Smooth muscle cell (in vitro differentiated cells): ENCODE measurements around the gene GMPR2. TPM values are rescaled to one million over a fixed set of nuclear protein-coding genes. Genes with fewer than 3 reads are reported as not detected.

ENCODE experiments used
- DNase-seq: peaks from one replicate; lab custom pipeline; 2025; ENCODE audit not compliant: unreplicated experiment; lab: John Stamatoyannopoulos, UW
- H2AFZ ChIP-seq: fragments of 200-600 bp; sonication (generic); 2 replicates; pipeline ENCODE4 v1.6.0; 2016; ENCODE audit warnings: antibody characterized with exemption, low read depth, mild to moderate bottlenecking
- H3F3A ChIP-seq: fragments of 200-600 bp; sonication (generic); 2 replicates; pipeline ENCODE4 v1.6.0; 2017; ENCODE audit warnings: antibody characterized with exemption, low read depth
- H3K27ac ChIP-seq: fragments of 200-600 bp; sonication (generic); 2 replicates; pipeline ENCODE4 v1.5.1; 2016; ENCODE audit warnings: low read depth, mild to moderate bottlenecking
- H3K27me3 ChIP-seq: fragments of 200-600 bp; sonication (generic); 2 replicates; pipeline ENCODE4 v1.6.1; 2016; ENCODE audit warnings: low read depth, mild to moderate bottlenecking
- H3K36me3 ChIP-seq: fragments of 200-600 bp; sonication (generic); 2 replicates; pipeline ENCODE4 v1.5.1; 2016; ENCODE audit warnings: low read depth
- H3K4me1 ChIP-seq: fragments of 200-600 bp; sonication (generic); 2 replicates; pipeline ENCODE4 v1.5.1; 2016; ENCODE audit warnings: low read depth
- H3K4me2 ChIP-seq: fragments of 200-600 bp; sonication (generic); 2 replicates; pipeline ENCODE4 v1.6.0; 2016; ENCODE audit warnings: mild to moderate bottlenecking
- H3K4me3 ChIP-seq: fragments of 200-600 bp; sonication (generic); 2 replicates; pipeline ENCODE4 v1.5.1; 2016; ENCODE audit warnings: mild to moderate bottlenecking
- H3K79me2 ChIP-seq: fragments of 200-600 bp; sonication (generic); 2 replicates; pipeline ENCODE4 v1.6.0; 2016; ENCODE audit warnings: low read depth, mild to moderate bottlenecking
- H3K9ac ChIP-seq: fragments of 200-600 bp; sonication (generic); 2 replicates; pipeline ENCODE4 v1.6.0; 2016; ENCODE audit warnings: low read depth
- H3K9me3 ChIP-seq: fragments of 200-600 bp; sonication (generic); replicated peaks from 2 replicates; pipeline ENCODE4 v1.5.1; 2016; ENCODE audit warnings: low read depth
- H4K20me1 ChIP-seq: fragments of 200-600 bp; sonication (generic); 2 replicates; pipeline ENCODE4 v1.6.0; 2016; ENCODE audit warnings: low read depth
- CTCF ChIP-seq: fragments of 200-600 bp; sonication (generic); IDR thresholded peaks from 2 replicates; pipeline ENCODE4 v1.5.1; 2017; ENCODE audit warnings: borderline replicate concordance, mild to moderate bottlenecking, antibody characterized with exemption; ENCODE audit not compliant: insufficient read depth, poor library complexity, severe bottlenecking
- WGBS: methylation state at CpG from one replicate; pipeline ENCODE4 v1.1.7; 2016; ENCODE audit warnings: low lambda C conversion rate; 5-methylcytosine and 5-hydroxymethylcytosine counted together
- polyA plus RNA-seq: library from polyadenylated mRNA; unstranded; fragments of >200 nt; fragmentation: Nextera tagmentation; extraction: Ambion mirVana; gene quantifications from 2 replicates; pipeline ENCODE4 v1.2.1, GENCODE V29; 2016
- total RNA-seq: library from RNA; depleted of rRNA; stranded (reverse); fragments of >200 nt; gene quantifications from 2 replicates; pipeline ENCODE4 v1.2.3, GENCODE V29; 2014

Gene GMPR2
- total and polyA plus RNA-seq, 2 experiments from 2014 or later = 43.4 to 65.0 TPM

GRCh38 chr14:24188251-24189058, 44.3 kb upstream of the GMPR2 start, which contains the start of gene IPO4:
Gene IPO4, minus strand, starts transcription at chr14:24188816. Its CDS starts 29 bp downstream, at chr14:24188787.
- H3F3A ChIP-seq = peaks cover 10% of the 10 kb centered on the region
- peak within 1 kb of the TSS; percentile 78 for H3K27ac ChIP-seq
- peak within 1 kb of the TSS; percentile 58 for H3K4me3 ChIP-seq
- peak within 1 kb of the TSS; percentile 58 for H3K9ac ChIP-seq
- peaks cover 20% of the 10 kb centered on the region for H3K79me2 ChIP-seq
- peak within 1 kb of the TSS; percentile 85 for H3K4me2 ChIP-seq
- no peaks in the 10 kb centered on the region for H3K9me3 ChIP-seq
- H3K36me3 ChIP-seq = no peaks in the 10 kb centered on the region
- no peaks in the 10 kb centered on the region for H3K27me3 ChIP-seq
- DNase-seq = peak; percentile 79
- no peaks in the 10 kb centered on the region for H4K20me1 ChIP-seq
- WGBS = 2% methylated on average over 65 of the region's 65 CpGs
- H3K4me1 ChIP-seq = peaks cover 11% of the 10 kb centered on the region
- no peak for TF ChIP-seq CTCF
- no peak within 1 kb of the TSS for H2AFZ ChIP-seq

GRCh38 chr14:24189059-24189375, 43.7 kb upstream of the GMPR2 start:
- Histone ChIP-seq H3F3A (peaks cover 10% of the 10 kb centered on the region), H2AFZ (no peak overlapping the region), H3K4me1 (peaks cover 11% of the 10 kb centered on the region), H4K20me1 (no peaks in the 10 kb centered on the region), H3K4me3 (peak overlapping the region; percentile 58), H3K27ac (peak overlapping the region; percentile 78), H3K79me2 (peaks cover 22% of the 10 kb centered on the region), H3K36me3 (no peaks in the 10 kb centered on the region), H3K27me3 (no peaks in the 10 kb centered on the region), H3K9ac (peak overlapping the region; percentile 54), H3K9me3 (no peaks in the 10 kb centered on the region), H3K4me2 (peak overlapping the region; percentile 85)
- WGBS = 5% methylated on average over 3 of the region's 3 CpGs
- no peak for DNase-seq
- TF ChIP-seq CTCF = no peak

- peaks cover 10% of the 10 kb centered on the region for H3F3A ChIP-seq
- WGBS = 96% methylated on average over 9 of the region's 9 CpGs
- no peaks in the 10 kb centered on the region for H3K9me3 ChIP-seq
- no peak for TF ChIP-seq CTCF
- H3K4me1 ChIP-seq = peaks cover 11% of the 10 kb centered on the region
- H3K27me3 ChIP-seq = no peaks in the 10 kb centered on the region
- H3K36me3 ChIP-seq = no peaks in the 10 kb centered on the region
- no peak overlapping the region for H3K4me3 ChIP-seq
- H3K27ac ChIP-seq = peak overlapping the region; percentile 78
- no peak overlapping the region for H3K9ac ChIP-seq
- no peak overlapping the region for H2AFZ ChIP-seq
- no peaks in the 10 kb centered on the region for H4K20me1 ChIP-seq
- H3K4me2 ChIP-seq = peak overlapping the region; percentile 85
- DNase-seq = no peak
- peaks cover 24% of the 10 kb centered on the region for H3K79me2 ChIP-seq
These were observed 43.3 kb upstream of the GMPR2 start for GRCh38 chr14:24189460-24189859.

DNA sequence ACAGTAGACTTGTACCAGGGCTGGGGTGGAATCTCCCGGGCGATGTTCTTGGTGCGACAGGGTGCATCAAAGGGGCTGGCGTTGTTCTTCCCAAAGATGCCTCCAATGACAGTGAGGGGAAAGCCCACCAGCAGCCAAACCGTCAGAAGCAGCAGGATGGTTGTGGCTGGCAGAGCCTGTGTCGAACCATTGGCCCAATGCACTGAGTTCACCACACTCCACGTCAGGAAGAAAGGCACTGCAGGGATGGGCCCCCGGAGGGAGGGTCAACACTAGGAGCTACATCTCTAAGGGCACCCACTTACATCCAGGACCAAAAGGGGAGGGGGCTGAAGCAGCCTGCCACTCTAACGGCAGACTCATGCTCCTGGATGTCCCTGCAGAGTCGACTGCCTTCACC, 42.3 kb upstream of the GMPR2 start:
- TF ChIP-seq CTCF = no peak

More for the DNA sequence above, 42.3 kb upstream of the GMPR2 start:
- Histone ChIP-seq H3K9me3 (no peaks in the 10 kb centered on the region), H3K4me2 (no peak overlapping the region), H3K36me3 (no peaks in the 10 kb centered on the region), H3K27ac (no peak overlapping the region), H2AFZ (no peak overlapping the region), H4K20me1 (no peaks in the 10 kb centered on the region), H3K4me1 (peaks cover 11% of the 10 kb centered on the region), H3K27me3 (no peaks in the 10 kb centered on the region), H3K79me2 (peaks cover 30% of the 10 kb centered on the region), H3F3A (peaks cover 10% of the 10 kb centered on the region), H3K4me3 (no peak overlapping the region), H3K9ac (no peak overlapping the region)
- no peak for DNase-seq
- WGBS = 97% methylated on average over 10 of the region's 10 CpGs
